NCI-H446 treated with DMSO at 0.1 percent for 48 hours (cell line): ENCODE results near the gene OR13G1.
"Not testable (repeated sequence)": the region's sequence is repeated elsewhere in the genome, so short reads cannot be mapped to it uniquely, and the experiment has no call there.

ENCODE experiments used
- DNase-seq: peaks from one replicate; lab custom pipeline; 2025; lab: John Stamatoyannopoulos, UW

The OR13G1 gene, protein sequence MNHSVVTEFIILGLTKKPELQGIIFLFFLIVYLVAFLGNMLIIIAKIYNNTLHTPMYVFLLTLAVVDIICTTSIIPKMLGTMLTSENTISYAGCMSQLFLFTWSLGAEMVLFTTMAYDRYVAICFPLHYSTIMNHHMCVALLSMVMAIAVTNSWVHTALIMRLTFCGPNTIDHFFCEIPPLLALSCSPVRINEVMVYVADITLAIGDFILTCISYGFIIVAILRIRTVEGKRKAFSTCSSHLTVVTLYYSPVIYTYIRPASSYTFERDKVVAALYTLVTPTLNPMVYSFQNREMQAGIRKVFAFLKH

DNA sequence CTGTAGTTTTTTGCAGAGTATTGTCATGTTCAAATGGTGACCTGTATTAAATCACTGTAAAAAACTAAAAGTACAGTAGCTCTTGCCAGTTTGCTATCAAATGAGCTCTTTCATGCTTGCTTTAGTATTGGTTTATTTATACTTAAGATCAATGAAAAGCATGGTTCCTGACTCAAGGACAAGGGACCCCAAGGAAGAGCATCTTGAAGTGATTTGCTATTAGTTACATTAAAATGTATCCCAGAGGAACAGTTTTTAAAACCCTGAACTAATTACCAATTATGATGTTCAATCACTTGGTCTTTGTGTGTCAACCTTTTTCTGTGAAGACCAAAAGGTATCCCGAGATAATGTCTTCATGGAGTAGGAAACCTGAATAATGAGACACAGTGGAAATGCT is at the start of gene OR13G1:
Gene OR13G1, minus strand, starts transcription at position 101 of the 400 bp plus-strand sequence. CDS start 6,698 bp downstream, outside the sequence.
- DNase-seq, result no peak

GRCh38 chr1:247721222-247721621 is 41.7 kb upstream of the OR13G1 start:
- no peak for DNase-seq

GRCh38 chr1:247716546-247716945 is 37.0 kb upstream of the OR13G1 start, which contains the start of gene OR6F1:
Gene OR6F1, minus strand, starts transcription at chr1:247716646. Its CDS starts 3,891 bp downstream, at chr1:247712755.
- no peak for DNase-seq

DNA sequence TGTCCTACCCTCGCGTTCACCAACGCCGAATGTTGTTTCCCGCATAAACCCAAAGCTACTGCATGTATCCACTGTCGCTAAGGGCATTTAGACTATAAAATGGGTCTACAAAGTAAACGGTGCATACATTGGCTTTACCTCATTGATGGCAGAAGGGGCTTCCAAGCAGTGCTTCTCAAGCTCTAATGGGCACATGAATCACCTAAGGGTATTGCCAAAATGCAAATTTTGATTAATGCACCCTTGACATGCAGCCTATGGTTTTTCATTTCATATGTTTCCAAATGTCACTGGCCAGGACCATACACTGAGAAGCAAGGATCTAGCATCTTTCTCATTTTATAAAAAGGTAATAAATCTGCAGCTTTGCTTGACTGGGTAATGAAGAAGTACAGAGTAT is 34.2 kb upstream of the OR13G1 start:
- no peak for DNase-seq

GRCh38 chr1:247710681-247711080 is 31.1 kb upstream of the OR13G1 start:
- not testable (repeated sequence) for DNase-seq

GRCh38 chr1:247701338-247701737 is 21.8 kb upstream of the OR13G1 start:
- DNase-seq, result no peak

DNA sequence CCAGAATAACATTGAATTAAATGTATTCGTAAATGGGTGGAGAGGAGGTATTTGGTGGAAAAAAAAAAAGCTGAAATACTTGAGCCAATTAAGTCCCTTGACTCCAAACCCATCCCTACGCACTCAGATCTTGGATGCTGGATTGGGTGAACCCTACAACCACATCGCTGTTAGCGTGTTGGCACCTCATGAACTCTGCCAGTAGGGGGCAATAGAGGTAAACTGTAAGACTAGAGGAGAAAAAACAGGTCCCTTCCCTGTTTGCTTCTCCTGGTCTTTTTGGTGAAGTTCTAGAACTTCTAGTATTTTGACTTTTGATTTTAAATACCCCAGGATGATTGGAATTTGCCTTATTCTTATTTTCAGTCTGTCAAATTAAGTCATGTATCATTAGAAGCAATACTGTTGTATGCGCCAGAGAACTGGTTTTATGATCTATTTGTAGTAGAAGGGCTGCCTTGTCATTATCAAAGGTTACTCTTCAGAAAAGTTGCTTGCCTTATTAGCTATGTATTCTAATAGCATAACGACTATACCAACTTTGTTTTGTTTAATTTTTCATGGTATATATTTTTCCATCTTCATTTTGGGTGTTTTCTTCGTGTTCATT is 1.9 kb upstream of the OR13G1 start:
- peak; percentile 19 for DNase-seq

- no peak for DNase-seq
Observed at GRCh38 chr1:247680171-247680570, 632 bp upstream of the OR13G1 start.

DNA sequence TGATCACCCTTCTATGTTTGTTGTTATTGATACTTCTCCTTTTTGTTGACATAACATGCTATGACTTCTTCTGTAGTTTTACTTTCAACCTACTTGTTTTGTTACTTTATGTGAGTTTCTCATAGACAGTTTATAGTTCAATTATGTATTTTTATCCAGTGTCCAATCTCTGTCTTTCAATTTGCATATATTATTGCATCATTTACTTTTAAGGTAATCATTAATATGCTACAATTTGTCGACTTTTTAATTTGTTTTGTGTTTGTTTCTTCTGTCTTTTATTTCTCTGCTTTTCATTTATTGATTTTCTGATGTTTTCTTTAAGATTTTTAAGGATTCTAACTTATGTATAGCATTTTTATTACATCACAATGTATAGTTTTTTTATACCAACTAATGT is 10.3 kb downstream of the OR13G1 start:
- no peak for DNase-seq

GRCh38 chr1:247656221-247656875 is 23.2 kb downstream of the OR13G1 start:
- DNase-seq, result no peak

DNA sequence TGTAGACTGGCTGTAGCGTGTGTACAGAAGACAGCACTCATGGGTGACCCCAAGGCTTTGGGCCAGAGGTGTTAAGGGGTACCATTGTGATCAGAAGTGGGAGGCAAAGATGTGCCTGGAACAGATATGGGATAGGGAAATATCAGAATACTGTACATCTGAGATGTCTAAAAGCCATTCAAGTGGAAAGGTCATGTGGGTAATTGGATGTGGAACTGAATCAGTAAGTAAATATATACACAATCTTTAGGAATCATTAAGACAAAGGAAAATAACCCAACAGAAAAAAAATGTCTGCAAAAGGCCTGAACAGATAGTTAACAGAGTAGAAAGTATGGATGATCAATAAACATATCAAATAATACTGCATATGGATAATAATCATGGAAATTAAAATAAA is 26.5 kb downstream of the OR13G1 start:
- no peak for DNase-seq

DNA sequence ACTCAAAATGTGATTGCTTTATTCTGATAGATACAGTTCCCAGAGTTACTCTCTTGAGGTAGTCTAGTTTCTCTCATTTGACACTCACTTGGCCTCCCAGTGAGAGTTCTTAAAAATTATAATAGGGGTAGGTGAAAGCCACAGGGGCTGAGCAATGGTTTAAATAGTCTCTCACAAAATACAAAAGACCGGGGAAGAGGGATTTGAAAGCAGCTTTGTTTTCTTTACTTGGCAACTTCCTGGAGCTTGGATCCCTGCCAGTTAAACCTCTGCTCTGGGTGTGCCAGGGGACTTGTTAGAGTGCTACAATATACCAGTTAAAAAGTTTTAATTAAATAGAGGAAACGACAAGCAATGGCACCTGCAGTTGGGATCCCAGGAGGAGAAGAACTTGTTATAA is 31.7 kb downstream of the OR13G1 start:
- DNase-seq, result no peak

GRCh38 chr1:247646867-247647266 is 32.7 kb downstream of the OR13G1 start:
- no peak for DNase-seq

- DNase-seq, result no peak
Observed at GRCh38 chr1:247642742-247643141, 36.8 kb downstream of the OR13G1 start.

- DNase-seq, result no peak
Observed at GRCh38 chr1:247639381-247639981, 40.1 kb downstream of the OR13G1 start.

GRCh38 chr1:247638781-247639180 is 40.8 kb downstream of the OR13G1 start:
- no peak for DNase-seq

DNA sequence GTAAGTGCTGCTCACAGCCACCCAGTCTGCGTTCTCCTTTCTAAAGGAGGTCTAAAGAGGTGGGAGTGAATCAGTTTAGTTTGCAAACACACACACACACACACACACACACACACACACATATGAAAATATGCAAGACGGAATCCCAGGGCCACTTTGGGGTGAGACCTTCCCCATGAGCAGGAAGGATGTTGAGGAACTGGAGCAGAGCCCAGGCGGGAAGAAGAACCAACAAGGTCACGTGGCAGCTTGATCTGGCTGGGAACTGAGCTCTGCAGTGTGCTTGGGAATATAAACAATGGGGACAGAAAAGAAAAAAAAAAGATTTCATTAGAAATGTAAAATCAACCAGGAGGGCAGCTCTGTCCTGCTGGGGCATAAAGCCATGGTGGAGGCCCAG is 41.5 kb downstream of the OR13G1 start:
- no peak for DNase-seq

DNA sequence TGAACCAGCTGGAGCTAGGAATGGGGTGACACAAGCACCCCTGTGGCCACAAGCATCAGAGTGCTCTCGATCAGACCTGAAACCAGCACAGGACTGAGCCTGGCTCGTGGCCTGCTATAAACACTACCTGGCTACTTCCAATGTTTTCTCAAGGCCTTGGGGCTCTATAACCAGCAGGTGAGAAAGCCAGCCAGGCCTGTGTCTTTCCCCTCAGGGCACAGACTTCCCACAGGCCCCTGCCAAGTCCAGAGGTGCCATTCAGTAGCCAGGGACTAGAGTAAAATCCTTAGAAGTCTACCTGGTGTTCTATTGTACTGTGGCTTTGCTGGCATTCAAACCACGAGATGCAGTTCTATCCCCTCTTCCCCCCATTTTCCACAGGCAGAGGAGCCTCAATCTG is 51.6 kb downstream of the OR13G1 start:
- no peak for DNase-seq
